HTR-8/SVneo (cell line): ENCODE data around the gene ZNF417.
"Not testable (repeated sequence)": the region's sequence is repeated elsewhere in the genome, so short reads cannot be mapped to it uniquely, and the experiment has no call there.

Source experiments
- DNase-seq: peaks from one replicate; pipeline ENCODE4 v3.0.0; 2011; ENCODE audit warnings: low spot score, mixed read lengths; ENCODE audit not compliant: insufficient read length
- FAIRE-seq: peaks from 2 replicates; lab custom pipeline; 2011; peaks lifted over from hg19 to GRCh38; lab: Jason Lieb, UNC

The ZNF417 gene

GRCh38 chr19:57888560-57889231 is 27.7 kb downstream of the ZNF417 start, which contains the start of gene ZNF814:
Gene ZNF814, minus strand, starts transcription at chr19:57889037. Its CDS starts 235 bp downstream, at chr19:57888802.
- no peak for FAIRE-seq
- peak; percentile 54 for DNase-seq

- peak; percentile 44 for FAIRE-seq
- DNase-seq, result no peak
Observed at GRCh38 chr19:57888107-57888559, 28.3 kb downstream of the ZNF417 start.

- no peak for DNase-seq
- no peak for FAIRE-seq
Observed at GRCh38 chr19:57887195-57887941, 29.0 kb downstream of the ZNF417 start.

- no peak for FAIRE-seq
- DNase-seq, result no peak
Observed at GRCh38 chr19:57886046-57886445, 30.3 kb downstream of the ZNF417 start.

GRCh38 chr19:57873883-57874799 is 42.3 kb downstream of the ZNF417 start:
- FAIRE-seq, DNase-seq: not testable (repeated sequence)

GRCh38 chr19:57872450-57872849 is 43.9 kb downstream of the ZNF417 start:
- FAIRE-seq, result no peak

GRCh38 chr19:57870225-57870624 is 46.2 kb downstream of the ZNF417 start:
- no peak for FAIRE-seq

More at GRCh38 chr19:57872450-57872849, 43.9 kb downstream of the ZNF417 start:
- no peak for DNase-seq

GRCh38 chr19:57869655-57870054 is 46.7 kb downstream of the ZNF417 start:
- FAIRE-seq, DNase-seq: not testable (repeated sequence)

More at GRCh38 chr19:57870225-57870624, 46.2 kb downstream of the ZNF417 start:
- no peak for DNase-seq

GRCh38 chr19:57867868-57868492 is 48.4 kb downstream of the ZNF417 start:
- no peak for FAIRE-seq

More at GRCh38 chr19:57867868-57868492, 48.4 kb downstream of the ZNF417 start:
- no peak for DNase-seq
